Raji (cell line): Measurements from ENCODE around the gene STK33.

Source experiments
- POLR2A ChIP-seq: IDR thresholded peaks from 2 replicates; pipeline ENCODE4 v1.6.1; 2011; ENCODE audit warnings: low read depth, low read length, control low read depth; ENCODE audit not compliant: insufficient read depth

STK33 gene

DNA sequence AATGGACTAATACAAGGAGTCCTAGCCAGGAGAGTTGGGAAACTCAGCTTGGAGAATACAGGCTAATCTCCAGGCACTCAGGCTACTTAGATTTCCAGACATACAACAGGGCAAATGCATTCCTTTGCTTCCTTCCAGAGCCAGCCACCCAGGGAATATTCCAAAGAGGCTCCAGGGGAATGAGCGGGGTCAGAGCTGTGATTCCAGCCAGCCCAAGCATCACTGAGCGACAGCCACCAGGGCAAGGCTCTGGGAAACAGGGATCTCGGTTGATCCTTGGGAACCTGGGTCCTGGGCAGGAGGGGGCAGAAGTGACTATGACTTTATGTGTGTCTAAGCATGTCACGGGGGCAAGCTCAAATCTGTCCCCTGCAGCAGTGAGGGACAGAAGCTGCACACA, 218.1 kb downstream of the STK33 start:
- TF ChIP-seq POLR2A, result no peak

DNA sequence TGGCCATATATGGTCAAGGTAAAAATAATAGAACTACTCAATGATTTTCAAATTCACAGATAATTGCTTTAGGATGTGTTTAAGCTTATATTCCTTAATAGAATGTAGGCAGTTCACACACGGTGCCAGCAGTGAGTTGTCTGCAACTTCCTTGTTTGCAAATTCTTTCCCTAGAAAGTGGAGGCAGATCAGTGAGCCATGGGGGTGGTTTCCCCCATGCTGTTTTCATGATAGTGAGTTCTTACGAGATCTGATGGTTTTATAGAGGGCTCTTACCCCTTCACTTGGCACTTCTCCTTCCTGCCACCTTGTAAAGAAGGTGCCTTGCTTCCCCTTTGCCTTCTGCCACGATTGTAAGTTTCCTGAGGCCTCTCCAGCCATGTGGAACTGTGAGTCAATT, 218.6 kb downstream of the STK33 start:
- no peak for TF ChIP-seq POLR2A

DNA sequence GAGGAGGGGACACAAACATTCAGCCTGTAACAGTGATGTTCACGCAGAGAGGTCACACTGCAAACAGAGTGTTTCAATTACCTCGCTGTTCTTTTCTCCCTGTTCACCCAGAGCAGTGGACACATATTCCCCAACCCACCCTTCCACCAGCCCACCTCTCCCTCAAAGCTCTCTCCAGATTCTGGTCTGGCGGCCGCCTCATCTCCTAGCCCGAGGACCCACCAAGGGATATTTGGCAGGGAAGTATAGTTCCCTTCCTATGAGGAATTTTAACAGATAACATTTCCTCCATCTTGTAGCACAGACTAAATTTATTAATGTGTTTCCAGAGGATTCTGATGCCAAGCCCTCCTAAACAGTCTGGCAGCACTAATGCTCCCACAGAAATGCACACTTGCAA, 219.3 kb downstream of the STK33 start:
- no peak for TF ChIP-seq POLR2A

DNA sequence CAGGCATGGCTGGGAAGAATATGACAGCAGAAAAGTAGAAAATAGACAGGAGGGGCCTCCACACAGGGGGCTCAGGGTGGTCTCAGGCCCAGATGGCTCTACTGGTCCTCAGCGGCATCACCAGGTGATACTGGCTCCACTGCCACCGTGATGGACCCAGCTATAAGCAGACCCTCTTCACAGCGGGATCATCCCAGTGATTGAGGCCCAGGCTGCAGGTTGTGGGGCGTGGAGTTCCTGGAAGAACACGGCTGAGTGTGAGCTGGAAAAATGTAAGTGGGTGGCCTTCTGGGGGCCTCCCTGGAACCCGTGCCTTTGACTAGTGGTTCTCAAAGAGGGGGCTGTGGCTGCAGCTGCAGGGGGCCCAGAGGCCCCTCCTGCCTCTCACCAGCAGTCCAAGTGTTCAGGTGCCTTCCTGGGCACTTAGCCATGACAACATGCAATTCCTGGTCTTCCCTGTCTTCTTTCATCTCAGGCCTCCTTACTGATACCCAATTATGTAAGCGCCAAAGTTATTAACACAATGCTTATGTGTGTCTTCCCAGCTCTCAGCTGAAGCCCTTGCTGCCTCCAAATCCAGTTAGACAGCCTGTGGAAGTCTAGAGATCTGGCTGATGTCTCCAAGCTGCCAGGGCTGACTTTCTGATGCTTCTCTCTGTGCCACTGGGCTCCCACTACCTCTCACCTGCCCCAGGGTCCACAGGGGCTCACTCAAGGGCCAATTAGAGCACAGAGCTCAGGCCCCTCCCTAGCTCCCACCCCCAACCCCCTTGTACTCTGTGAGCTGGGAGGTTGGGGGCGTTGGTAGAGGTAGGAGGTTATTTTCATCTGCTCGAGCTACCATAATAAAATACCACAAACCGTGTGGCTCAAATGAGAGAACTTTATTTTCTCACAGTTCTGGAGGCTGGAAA, 220.3 kb downstream of the STK33 start:
- no peak for TF ChIP-seq POLR2A

DNA sequence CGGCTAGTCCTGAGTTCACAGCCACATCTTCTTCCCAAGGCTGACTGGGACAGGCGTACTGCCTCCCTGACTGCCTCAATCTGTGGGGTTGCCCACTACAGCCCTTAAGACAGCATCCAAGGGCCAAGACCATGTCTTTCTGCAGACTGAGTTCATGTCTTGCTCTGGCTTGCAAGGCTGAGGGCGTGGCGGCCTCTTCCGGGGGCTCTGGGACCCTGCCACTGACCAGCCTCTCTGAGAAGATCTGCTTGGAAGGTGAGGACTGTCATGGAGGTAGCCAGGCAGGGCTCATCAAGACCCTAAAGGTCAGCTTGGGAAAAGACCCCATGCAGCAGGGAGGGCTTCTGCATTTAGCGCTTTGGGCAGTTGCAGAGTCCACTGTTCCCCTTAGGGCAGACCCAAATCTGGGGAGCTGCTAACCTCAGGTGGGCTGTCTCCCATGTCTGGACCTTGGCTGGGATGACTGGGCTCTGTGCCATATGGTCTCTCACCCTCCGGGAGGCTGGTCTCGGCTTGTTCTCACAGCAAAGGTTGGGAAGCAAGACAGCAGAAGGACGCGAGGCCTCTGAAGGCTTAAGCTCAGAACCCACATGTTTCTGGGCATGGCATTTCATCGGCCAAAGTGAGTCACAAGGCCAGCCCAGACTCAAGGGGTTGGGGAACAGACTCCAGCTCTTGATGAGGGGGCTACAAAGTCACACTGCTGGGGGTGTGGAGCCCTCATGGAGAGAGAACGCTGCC, 221.2 kb downstream of the STK33 start:
- no peak for TF ChIP-seq POLR2A

DNA sequence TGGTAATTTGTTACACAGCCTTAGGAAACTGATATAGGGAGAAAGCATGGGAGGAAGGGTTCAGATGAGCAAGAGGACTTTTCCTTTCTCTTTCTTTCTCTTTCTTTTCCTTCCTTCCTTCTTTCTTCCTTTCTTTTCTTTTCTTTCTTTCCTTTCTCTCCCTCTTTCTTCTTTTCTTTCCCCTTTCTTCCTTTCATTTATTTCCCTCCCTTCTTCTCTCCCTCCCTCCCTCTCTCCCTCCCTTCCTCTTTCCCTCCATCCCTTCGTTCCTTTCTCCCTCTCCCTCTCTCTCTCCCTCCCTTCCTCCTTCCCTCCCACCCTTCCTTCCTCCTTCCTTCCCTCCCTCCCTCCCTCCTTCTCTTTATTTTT, 222.5 kb downstream of the STK33 start:
- no peak for TF ChIP-seq POLR2A

DNA sequence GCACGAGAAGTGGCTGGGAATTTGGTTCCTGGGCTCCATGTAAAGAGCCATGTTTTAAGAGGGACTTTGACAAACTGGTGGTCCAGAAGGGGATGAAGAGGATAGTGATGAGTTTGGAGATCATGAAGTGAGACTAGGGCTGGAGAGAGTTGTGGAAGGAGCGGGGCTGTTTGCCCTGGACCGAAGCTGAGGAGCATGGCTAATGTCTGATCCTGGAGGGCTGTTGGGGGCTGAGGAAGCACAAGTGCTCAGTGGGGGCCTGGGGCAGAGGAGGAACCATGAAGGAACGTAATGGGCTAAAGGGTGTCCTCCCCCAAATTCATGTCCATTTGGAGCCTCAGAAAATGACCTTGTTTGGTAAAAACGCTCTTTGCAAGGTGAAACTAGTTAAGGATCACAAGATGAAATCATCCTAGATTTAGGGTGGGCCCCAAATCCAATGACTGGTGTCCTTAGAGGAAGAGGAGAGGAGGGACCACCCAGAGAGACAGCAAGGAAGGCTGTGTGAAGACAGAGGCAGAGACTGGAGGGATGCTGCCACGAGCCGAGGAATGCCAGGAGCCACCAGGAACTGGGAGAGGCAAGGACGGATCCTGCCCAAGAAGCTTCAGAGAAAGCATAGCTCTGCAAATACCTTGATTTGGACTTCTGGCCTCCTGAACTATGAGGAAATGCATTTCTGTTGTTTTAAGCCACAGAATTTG, 223.1 kb downstream of the STK33 start:
- TF ChIP-seq POLR2A, result no peak

DNA sequence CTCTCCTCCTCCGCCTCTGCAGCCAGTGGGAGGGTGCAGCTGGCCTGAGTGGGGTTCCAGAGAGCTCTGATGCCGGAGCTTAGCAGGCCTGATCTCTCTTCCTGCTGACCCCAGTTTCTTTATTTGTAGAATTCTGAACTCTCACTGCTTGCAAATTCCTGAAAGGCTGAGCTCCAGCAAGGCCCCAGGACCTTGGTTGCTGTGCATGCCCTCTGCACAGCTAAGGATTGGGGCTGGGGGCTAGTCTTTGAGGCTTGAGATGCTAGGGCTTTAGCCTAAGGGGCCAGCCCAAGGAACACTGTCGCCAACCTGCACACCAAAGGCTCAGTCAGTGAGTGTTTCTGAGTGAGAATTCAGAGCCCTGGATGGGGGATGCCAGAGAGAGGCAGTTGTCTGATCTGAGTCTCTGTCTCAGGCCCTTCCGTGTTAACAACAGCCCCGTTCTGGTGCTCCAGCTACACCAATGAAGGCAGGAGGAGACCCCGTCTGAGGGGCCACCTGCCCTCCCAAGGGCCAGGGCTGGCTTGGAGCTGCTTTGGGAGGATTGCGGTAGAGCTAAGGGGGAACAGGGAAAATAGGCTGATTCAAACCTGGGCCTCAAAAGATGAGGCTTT, 224.3 kb downstream of the STK33 start:
- TF ChIP-seq POLR2A, result no peak

DNA sequence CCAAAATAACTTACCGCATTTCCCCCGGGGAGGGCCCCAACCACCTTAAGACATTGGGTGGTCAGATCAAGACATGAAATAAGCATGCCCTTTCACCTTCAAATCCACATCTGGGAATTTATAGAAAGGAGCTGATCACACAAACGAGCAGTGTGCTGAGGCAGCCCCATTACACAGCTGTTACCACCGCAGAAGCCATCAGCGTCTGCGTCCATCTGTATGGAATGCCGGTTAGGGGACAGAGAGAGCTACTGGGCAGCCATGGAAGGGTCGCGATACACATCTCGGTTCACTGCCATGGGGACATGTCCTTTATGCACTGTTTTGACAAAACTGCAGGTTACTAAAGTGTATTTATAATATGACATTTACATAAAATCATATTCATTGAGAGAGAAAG, 225.3 kb downstream of the STK33 start:
- TF ChIP-seq POLR2A, result no peak

DNA sequence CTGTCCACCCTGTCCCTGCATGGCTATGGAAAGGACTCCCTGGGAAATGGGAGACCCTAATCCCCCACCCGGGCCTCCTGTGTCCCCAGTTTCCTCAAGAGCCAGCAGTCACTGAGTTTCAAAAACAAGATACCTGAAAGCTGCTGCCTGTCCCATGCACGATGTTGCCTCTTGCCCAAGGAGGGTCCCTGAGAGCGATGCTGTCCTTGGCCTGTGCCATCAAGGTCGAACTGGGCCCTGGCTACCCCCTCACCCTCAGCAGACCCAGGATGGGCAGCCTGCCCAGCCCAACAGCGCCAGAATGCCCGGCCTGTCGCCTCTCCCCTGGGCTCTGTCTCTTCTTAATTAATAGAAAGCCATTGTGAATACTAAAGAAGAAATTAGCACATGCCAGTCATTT, 225.8 kb downstream of the STK33 start:
- no peak for TF ChIP-seq POLR2A

DNA sequence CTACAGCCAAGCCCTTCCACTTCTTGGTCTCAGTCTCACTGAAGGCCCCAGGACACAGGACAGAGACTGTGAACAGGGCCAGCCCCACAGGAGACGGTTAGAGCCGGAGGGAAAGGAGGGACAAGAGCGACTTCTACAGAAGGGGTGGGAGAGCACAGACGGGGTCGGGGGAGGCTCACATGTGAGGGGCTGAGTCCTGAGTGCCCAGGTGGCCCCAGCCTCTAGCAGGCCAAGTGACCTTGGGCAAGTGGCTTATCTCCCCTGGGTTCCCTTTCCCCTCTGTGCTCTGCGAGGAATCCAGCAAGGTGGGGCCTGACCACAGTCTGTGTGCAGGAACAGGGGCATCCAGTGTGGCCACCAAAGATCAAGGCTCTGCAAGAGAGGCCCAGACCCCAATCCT, 227.7 kb downstream of the STK33 start:
- TF ChIP-seq POLR2A, result no peak

DNA sequence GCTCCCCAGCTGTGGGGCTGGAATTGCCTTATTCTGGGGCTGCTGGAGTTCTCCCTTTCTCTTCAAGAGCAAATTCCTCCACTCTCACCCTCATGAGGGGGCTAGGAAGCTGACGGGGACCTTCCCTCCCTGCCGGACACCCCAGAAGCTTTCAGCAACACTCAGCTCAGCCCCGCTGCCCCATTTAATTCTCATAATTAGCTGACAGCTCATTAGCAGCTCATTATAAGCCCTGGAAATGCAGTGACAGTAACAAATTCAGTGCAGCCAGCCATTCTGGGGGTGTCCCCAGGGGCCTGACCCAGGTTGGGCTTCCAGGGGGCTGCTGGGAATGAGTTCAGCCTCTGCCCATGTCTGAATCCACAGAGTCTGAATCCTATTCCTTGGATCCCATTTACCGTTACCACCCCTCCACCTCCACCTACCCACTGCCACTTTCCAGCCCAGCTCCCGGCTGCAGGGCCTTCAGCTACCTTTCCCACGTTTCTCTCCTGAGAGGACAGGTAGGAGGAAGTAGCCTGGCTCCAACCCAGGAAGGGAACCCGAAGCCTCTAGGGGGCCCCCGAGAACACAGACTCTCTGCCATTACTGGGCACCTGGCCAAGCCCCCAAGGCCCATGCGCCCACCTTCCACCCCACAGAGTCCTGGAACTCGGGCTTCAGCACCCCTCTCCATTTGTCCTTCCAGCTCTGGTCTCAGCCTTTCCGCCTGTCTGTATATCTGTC, 228.6 kb downstream of the STK33 start:
- TF ChIP-seq POLR2A, result no peak

DNA sequence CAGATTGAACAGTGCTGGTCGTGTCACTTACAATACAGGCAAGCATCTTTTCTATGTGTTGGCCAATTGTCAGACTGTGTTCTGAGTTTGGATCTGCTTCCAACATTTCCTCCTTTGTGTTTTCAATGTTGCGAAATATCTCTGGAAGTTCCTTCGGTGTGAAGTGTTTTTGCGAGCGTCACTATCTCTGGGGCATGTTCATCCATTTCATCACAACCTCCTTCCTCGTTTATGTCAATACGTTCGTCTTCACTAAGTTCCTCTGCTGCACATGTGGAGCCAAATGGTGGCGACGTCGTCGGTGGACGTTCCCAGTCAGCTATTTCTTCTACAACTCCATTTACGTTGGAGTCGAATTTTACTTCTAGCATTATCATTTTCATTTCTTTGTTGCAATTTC, 230.1 kb downstream of the STK33 start:
- no peak for TF ChIP-seq POLR2A

DNA sequence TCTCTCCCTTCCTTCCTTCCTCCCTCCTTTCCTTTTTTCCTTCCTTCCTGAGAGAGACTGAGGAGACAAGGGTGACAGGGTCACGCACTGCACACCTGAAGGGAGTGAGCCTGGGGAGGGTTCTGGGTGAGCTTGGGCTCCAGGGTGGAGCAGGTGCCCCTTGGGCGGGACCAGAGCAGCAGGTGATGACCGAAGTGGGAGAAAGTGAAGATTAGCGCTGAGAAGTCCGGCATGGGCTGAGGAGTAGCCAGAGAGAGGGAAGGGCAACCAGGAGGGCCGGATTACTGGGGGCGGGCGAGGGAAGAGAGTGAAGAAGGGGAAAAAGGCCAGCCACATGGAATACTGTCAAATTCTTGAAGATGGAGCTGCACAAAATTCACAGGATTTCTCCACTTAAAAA, 231.1 kb downstream of the STK33 start:
- TF ChIP-seq POLR2A, result no peak

DNA sequence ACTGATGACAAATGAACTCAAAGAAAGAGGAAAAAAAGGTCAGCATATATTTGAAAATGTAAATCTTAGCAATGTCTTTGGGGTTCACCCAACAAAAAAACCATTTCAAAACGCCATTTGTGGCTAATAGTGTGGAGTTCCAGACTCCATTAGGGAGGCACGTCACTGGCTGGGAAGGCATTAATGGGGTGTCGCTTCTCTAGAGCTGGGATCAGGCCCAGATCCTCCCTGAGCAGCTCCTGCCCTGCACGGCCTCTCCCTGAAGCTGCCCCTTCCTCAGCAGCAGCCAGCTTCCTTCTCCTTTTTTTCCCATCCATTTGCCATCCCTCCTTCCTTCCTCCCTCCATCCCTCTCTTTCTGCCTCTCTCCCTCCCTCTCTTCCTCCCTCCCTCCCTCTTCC, 231.5 kb downstream of the STK33 start:
- no peak for TF ChIP-seq POLR2A
